ENCODE data around the gene TRIP12. TPM values are rescaled to one million over a fixed set of nuclear protein-coding genes. Genes with fewer than 3 reads are reported as not detected.
A peak's percentile ranks its signal among the peaks of the same experiment; 100 is the strongest.
"Not testable (repeated sequence)": the region's sequence is repeated elsewhere in the genome, so short reads cannot be mapped to it uniquely, and the experiment has no call there.

TRIP12 gene
- total and polyA plus RNA-seq, 2 of the 4 experiments (the other 2 are of a cell fraction): 51.6 to 209 TPM

GRCh38 chr2:229835596-229836283 lies 86.1 kb downstream of the TRIP12 start:
- H4K5ac ChIP-seq (ENCODE audit: low read depth, low read length): no peak overlapping the region
- no peaks in the 10 kb centered on the region for H3K27me3 ChIP-seq (ENCODE audit: control insufficient read depth, insufficient read depth, low read length)
- H3K9me1 ChIP-seq (ENCODE audit: insufficient read depth, low read length): no peaks in the 10 kb centered on the region
- H3K27ac ChIP-seq (ENCODE audit: insufficient read depth, low read length): no peak overlapping the region
- H3K36me3 ChIP-seq (ENCODE audit: control insufficient read depth, insufficient read depth, low read length): peaks cover 20% of the 10 kb centered on the region
- ATAC-seq (ENCODE audit: low read depth): peak; percentile 93
- no CpG with 5 or more reads among the region's 3 CpGs for WGBS, 2 experiments (ENCODE audit: extremely low coverage in 2 of 2, insufficient read length in 1 of 2)
- CTCF ChIA-PET: interaction anchor here (1.2 to 1.3 kb wide), 2 partner anchors 16 to 34 kb away, joined by 3 to 4 read pairs; no protein-coding TSS in a partner anchor
- no peak overlapping the region for H4K8ac ChIP-seq (ENCODE audit: low read depth in 2 of 2, low read length in 2 of 2)
- DNase-seq: peak; percentile 77
- no TSS peak for BruUV-seq (replicated peaks)
- TF ChIP-seq POLR2A (IDR thresholded peaks at IDR 0.05; ENCODE audit: low read depth, low read length): no peak
- peak; percentile 48; the same call in 1 of the 2 replicates for TF ChIP-seq FOS (IDR thresholded peaks at IDR 0.05; ENCODE audit: low read depth, low read length)
- TF ChIP-seq CEBPB (IDR thresholded peaks at IDR 0.05; ENCODE audit: low read depth, low read length): peak; percentile 68
- no peak overlapping the region for H3K4me3 ChIP-seq (ENCODE audit: insufficient read depth, low read depth, low read length)
- peak overlapping the region; percentile 54 for H2BK5ac ChIP-seq (ENCODE audit: low read depth, low read length, poor library complexity, severe bottlenecking)
- H2BK120ac ChIP-seq (ENCODE audit: low read depth, low read length): no peak overlapping the region
- no peak overlapping the region for H3K56ac ChIP-seq (ENCODE audit: extremely low read depth, insufficient read depth, low read length)
- H2AFZ ChIP-seq (replicated peaks; ENCODE audit: low read length, poor library complexity): no peak overlapping the region
- peaks cover 16 to 58% of the 10 kb centered on the region in 2 experiments for H3K79me1 ChIP-seq (ENCODE audit: low read depth in 1 of 2, low read length in 2 of 2)
- no peak overlapping the region for H3K4ac ChIP-seq (ENCODE audit: low read depth, low read length)
- H3K23ac ChIP-seq (ENCODE audit: low read depth, low read length): no peak overlapping the region
- no peak overlapping the region for H3K14ac ChIP-seq (replicated peaks; ENCODE audit: low read depth, low read length)
- H3K4me2 ChIP-seq (ENCODE audit: low read depth, low read length): no peak overlapping the region
- 0 out of 2 replicates have a peak, but pooled peaks cover 3% of the 10 kb centered on the region for H3K4me1 ChIP-seq (ENCODE audit: control insufficient read depth, insufficient read depth, low read length)
- no peak overlapping the region for H2AK9ac ChIP-seq (replicated peaks; ENCODE audit: low read depth, low read length, poor library complexity)
- no peaks in the 10 kb centered on the region for H3K9me3 ChIP-seq (ENCODE audit: control insufficient read depth, insufficient read depth, low read length)
- H4K20me1 ChIP-seq (ENCODE audit: insufficient read depth, low read length): peaks cover 18% of the 10 kb centered on the region
- in situ Hi-C loops (cut with MboI; ENCODE audit: low sequenced_read_pairs) (no loop called here), intact Hi-C loops (cut with micrococcal nuclease) (no loop called here), dilution Hi-C loops (cut with HindIII; ENCODE audit: low sequenced_read_pairs, unreplicated experiment) (no loop called here)
- H2AK5ac ChIP-seq (ENCODE audit: low read depth, low read length): no peak overlapping the region
- H3K9ac ChIP-seq (ENCODE audit: low read depth, low read length): no peak overlapping the region
- H3K18ac ChIP-seq (ENCODE audit: low read depth, low read length): no peak overlapping the region
- no peak overlapping the region for H4K91ac ChIP-seq (ENCODE audit: insufficient read depth, low read depth, low read length)
- no peak overlapping the region for H2BK20ac ChIP-seq (ENCODE audit: low read depth, low read length)
- POLR2A ChIA-PET (ENCODE audit: unreplicated experiment): interaction anchor here (0.6 kb wide), 1 partner anchor 11 kb away, joined by 6 read pairs; no protein-coding TSS in a partner anchor
- no peak overlapping the region for H2BK15ac ChIP-seq (ENCODE audit: low read depth, low read length)

- BruUV-seq (replicated peaks); H2AK9ac ChIP-seq (replicated peaks; ENCODE audit: low read depth, low read length, poor library complexity); H3K4me2 ChIP-seq (ENCODE audit: low read depth, low read length); H2BK120ac ChIP-seq (ENCODE audit: low read depth, low read length); H2BK15ac ChIP-seq (ENCODE audit: low read depth, low read length); H3K9me1 ChIP-seq (ENCODE audit: insufficient read depth, low read length); H3K18ac ChIP-seq (ENCODE audit: low read depth, low read length); in situ Hi-C loops (cut with MboI; ENCODE audit: low sequenced_read_pairs); H3K9me3 ChIP-seq (ENCODE audit: control insufficient read depth, insufficient read depth, low read length); H4K8ac ChIP-seq (ENCODE audit: low read depth in 2 of 2, low read length in 2 of 2); H3K27ac ChIP-seq (ENCODE audit: insufficient read depth, low read length); H3K4me3 ChIP-seq (ENCODE audit: insufficient read depth, low read depth, low read length); H4K91ac ChIP-seq (ENCODE audit: insufficient read depth, low read depth, low read length); H3K4ac ChIP-seq (ENCODE audit: low read depth, low read length); H2AFZ ChIP-seq (replicated peaks; ENCODE audit: low read length, poor library complexity); H3K14ac ChIP-seq (replicated peaks; ENCODE audit: low read depth, low read length); H2BK5ac ChIP-seq (ENCODE audit: low read depth, low read length, poor library complexity, severe bottlenecking); H3K4me1 ChIP-seq (ENCODE audit: control insufficient read depth, insufficient read depth, low read length); H2AK5ac ChIP-seq (ENCODE audit: low read depth, low read length); DNase-seq; dilution Hi-C loops (cut with HindIII; ENCODE audit: low sequenced_read_pairs, unreplicated experiment); H2BK20ac ChIP-seq (ENCODE audit: low read depth, low read length); H3K23ac ChIP-seq (ENCODE audit: low read depth, low read length); H3K27me3 ChIP-seq (ENCODE audit: control insufficient read depth, insufficient read depth, low read length); ATAC-seq (ENCODE audit: low read depth); H3K9ac ChIP-seq (ENCODE audit: low read depth, low read length); H4K5ac ChIP-seq (ENCODE audit: low read depth, low read length); H3K56ac ChIP-seq (ENCODE audit: extremely low read depth, insufficient read depth, low read length); intact Hi-C loops (cut with micrococcal nuclease): not testable (repeated sequence)
- ChIA-PET CTCF (interaction anchor here (1.2 kb wide), 1 partner anchor 33 kb away, joined by 3 read pairs; no protein-coding TSS in a partner anchor), POLR2A (ENCODE audit: unreplicated experiment) (interaction anchor here (0.7 kb wide), 1 partner anchor 12 kb away, joined by 9 read pairs; no protein-coding TSS in a partner anchor)
- Histone ChIP-seq H3K79me1 (ENCODE audit: low read depth in 1 of 2, low read length in 2 of 2) (peaks cover 19 to 62% of the 10 kb centered on the region in 2 experiments), H4K20me1 (ENCODE audit: insufficient read depth, low read length) (peaks cover 18% of the 10 kb centered on the region), H3K36me3 (ENCODE audit: control insufficient read depth, insufficient read depth, low read length) (peaks cover 20% of the 10 kb centered on the region)
- 100% methylated on average over 1 of the region's 4 CpGs; no CpG with 5 or more reads in 1 of the 2 experiments for WGBS, 2 experiments (ENCODE audit: extremely low coverage in 2 of 2, insufficient read length in 1 of 2)
Observed at GRCh38 chr2:229834368-229834767, 87.4 kb downstream of the TRIP12 start.
